ENCODE data around the gene GALNT7.
"Not testable (repeated sequence)": the region's sequence is repeated elsewhere in the genome, so short reads cannot be mapped to it uniquely, and the experiment has no call there.

Gene GALNT7, protein sequence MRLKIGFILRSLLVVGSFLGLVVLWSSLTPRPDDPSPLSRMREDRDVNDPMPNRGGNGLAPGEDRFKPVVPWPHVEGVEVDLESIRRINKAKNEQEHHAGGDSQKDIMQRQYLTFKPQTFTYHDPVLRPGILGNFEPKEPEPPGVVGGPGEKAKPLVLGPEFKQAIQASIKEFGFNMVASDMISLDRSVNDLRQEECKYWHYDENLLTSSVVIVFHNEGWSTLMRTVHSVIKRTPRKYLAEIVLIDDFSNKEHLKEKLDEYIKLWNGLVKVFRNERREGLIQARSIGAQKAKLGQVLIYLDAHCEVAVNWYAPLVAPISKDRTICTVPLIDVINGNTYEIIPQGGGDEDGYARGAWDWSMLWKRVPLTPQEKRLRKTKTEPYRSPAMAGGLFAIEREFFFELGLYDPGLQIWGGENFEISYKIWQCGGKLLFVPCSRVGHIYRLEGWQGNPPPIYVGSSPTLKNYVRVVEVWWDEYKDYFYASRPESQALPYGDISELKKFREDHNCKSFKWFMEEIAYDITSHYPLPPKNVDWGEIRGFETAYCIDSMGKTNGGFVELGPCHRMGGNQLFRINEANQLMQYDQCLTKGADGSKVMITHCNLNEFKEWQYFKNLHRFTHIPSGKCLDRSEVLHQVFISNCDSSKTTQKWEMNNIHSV

DNA sequence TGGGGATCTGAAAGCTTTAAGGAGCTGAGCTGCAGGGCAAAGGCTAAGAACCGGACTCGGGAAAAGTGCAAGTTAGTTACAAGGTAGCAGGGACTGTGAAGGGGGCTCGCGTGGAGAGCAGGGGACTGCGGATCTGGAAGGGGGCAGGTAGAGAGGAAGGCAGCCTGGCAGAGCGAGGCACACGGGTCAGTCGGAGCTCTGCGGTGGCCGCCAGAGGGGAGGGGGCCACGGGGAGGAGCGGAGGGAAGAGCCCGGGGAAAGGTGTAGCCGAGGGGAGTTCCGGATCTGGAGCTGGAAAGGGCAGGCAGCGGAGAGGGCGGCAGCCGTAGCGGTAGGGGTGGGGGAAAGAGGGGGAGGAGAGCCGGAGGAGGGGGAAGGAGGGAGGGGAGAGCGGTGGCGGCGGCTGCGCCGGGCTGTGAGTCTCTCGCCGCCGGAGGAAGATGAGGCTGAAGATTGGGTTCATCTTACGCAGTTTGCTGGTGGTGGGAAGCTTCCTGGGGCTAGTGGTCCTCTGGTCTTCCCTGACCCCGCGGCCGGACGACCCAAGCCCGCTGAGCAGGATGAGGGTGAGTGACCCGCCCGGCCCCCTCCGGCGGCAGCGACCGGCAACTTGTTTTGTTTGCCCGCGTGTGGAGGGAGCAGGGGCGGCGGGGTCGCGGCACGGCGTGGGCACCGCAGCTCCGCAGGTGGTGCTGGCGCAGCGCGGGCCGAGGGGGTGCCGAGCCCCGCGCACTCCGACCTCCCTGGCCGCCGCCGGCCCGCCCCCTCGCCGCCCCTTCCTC lies at the start of gene GALNT7:
GALNT7 (plus strand) TSS at position 416 of the 782 bp plus-strand sequence; CDS start at position 441, 25 bp downstream.
- DNase-seq, result peak; percentile 41

DNA sequence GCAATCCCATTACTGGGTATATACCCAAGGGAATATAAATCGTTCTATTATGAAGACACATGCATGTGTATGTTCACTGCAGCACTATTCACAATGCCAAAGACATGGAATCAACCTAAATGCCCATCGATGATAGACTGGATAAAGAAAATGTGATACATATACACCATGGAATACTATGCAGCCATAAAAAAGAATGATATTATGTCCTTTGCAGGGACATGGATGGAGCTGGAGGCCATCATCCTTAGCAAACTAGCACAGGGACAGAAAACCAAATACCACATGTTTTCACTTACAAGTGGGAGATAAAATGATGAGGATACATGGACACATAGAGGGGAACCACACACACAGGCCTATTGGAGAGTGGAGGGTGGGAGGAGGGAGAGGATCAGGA lies 49.8 kb upstream of the GALNT7 start:
- not testable (repeated sequence) for DNase-seq

- DNase-seq, result no peak
Measured at GRCh38 chr4:173119818-173120217, 48.8 kb upstream of the GALNT7 start.

- no peak for DNase-seq
Measured at GRCh38 chr4:173121076-173121561, 47.5 kb upstream of the GALNT7 start.

GRCh38 chr4:173124209-173124865 lies 44.3 kb upstream of the GALNT7 start:
- no peak for DNase-seq

DNA sequence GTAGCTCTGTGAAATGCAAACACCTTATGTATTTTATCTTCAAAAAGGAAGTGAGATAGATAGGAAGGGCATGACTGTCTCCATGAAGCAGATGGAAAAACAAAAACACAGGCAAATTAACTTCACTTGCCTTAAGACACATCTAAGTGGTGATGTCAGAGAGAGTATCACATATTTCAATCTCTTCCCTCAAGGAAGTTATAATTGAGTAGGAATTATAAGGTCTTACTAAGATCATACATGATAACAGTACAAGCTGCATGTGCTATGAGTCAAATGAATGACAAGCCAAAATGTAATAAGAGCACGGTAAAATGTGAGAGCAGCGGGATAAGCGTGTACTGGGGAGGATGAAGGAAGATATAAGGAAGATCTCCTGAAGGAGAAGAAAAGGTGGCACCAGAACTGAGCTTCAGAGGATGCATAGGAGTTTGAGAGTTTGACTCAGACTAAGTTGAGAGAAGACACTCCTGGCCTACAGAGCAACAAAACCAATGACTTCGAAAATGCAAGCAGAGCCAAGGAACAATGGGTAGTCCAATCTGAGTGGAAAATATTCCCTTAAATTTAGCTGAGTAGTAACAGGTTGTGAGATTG lies 43.3 kb upstream of the GALNT7 start:
- no peak for DNase-seq

DNA sequence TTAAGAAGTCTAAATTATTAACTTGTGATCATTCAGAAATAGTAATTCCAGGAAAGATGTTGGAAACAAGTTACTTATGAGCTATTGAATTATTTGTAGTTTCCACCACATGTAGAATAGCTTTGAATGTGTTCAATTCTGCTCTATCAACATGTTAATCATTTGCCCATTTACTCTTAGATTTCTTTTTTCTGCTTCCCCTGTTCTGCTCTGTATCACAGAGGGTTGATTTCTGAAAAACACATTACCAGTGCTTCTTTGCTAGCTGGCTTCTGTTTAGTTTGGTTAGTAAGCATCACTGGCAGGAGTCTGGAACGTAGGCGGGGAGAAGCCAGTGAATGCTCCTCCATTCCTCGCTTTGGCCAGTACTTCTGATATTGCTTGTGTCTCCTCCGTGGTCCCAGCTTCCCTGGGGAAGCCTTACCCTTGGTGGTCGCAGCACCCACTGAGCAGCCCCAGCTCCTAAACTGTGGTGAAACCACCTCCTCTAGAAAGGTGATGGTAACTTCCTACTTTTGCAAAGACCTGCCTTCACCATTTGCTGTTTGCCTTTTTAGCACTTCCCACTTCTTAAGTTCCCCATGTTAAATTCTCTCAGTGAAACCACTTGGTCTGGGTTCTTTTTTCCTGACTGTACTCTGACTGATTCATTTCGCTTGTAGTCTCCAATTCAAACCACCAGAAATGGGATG lies 40.3 kb upstream of the GALNT7 start:
- no peak for DNase-seq

DNA sequence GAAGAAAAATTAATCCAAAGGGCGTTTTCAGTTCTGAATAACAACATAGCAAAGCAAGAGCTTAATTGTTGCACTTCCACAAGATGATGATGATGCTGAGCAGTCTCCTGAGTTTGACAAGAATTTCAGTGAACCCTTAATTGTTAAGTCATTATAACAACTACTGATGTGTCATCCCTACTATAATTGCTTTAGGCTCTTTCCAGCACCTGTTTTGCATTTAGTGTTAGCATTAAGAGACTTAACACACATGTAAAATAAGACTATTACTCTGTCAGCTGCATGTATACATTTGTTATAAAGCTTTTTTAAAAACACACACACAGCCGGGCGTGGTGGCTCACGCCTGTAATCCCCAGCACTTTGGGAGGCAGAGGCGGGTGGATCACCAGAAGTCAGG lies 37.9 kb upstream of the GALNT7 start:
- no peak for DNase-seq

- DNase-seq, result no peak
Measured at GRCh38 chr4:173134426-173134825, 34.2 kb upstream of the GALNT7 start.

GRCh38 chr4:173135241-173135847 lies 33.3 kb upstream of the GALNT7 start:
- DNase-seq, result no peak

DNA sequence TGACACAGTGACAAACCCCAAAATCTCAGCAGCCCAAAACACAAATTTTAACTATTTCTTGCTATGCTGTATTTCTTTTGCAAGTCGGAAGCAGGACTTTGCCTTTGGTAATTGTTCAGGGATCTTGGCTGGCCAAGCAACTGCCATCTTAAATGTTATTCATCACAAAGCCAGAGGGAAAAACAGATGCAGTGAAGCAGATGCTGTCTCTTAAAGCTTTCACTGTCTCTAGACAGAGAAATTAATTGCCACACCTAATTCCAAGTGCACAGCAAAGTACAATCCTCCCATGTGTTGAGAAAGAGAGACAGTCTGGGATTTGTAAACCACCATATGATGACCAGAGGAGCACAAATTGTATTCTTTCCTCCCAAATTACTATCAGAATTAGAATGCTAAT lies 30.0 kb upstream of the GALNT7 start:
- no peak for DNase-seq

GRCh38 chr4:173139561-173139960 lies 29.1 kb upstream of the GALNT7 start:
- DNase-seq, result no peak

GRCh38 chr4:173145131-173145530 lies 23.5 kb upstream of the GALNT7 start:
- DNase-seq, result no peak

- no peak for DNase-seq
Measured at GRCh38 chr4:173146456-173146855, 22.2 kb upstream of the GALNT7 start.

DNA sequence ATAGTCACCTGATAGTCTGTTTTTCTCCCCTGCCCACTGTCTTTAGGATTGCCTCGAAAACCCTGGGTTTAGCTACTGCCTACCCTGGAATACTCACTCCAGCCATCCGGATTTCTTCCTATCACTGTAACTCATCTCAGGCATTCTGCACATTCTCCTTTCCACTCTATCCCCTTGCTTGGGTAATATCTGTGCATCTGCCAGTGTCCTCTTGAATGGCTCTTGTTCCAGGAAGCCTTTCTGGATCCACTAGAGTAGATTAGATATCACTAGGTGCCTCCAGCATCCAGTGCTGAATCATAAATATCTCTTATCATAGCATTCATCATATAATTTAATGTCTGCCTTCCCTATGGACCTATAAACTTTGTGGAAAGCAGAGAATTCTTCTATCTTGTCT lies 17.1 kb upstream of the GALNT7 start:
- DNase-seq, result no peak

GRCh38 chr4:173152104-173152503 lies 16.5 kb upstream of the GALNT7 start:
- no peak for DNase-seq

GRCh38 chr4:173153445-173153844 lies 15.2 kb upstream of the GALNT7 start:
- DNase-seq, result no peak

DNA sequence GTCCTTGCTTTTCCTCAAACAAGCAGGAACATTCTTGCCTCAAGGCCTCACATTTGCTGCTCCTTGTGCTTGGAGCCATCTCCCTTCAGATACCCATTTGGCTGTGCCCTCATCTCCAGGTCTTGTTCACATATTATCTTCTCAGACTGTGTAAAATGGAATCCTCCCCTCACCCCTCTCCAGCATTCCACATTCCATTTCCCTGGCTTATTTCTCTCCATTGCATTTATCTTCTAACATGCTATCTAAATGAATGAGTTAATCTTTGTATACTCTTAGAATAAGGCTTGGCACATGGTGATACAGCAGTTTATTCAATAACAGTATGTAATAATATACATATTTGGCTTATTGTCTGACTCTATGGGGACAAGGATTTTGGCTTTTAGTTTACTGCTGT lies 8.8 kb upstream of the GALNT7 start:
- no peak for DNase-seq

- no peak for DNase-seq
Measured at GRCh38 chr4:173160871-173161270, 7.7 kb upstream of the GALNT7 start.

GRCh38 chr4:173161311-173161710 lies 7.3 kb upstream of the GALNT7 start:
- no peak for DNase-seq

DNA sequence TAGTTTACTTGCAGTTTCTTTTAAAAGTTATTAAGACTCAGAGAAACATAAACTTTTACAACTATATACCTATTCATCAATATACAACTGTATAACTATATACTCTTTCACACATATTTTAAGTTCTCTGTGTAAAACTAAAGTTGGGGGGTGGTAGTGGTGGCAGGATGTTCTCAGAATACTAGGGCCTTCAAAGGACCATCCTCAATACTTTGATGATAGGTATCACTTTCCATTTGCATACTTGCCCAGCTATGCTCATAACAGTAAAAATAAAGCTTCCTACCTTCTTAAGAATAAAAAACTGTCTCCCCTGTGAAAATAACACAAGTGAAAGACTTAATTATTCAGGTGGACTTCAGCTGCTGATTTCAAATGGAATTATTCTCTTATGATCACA lies 2.9 kb upstream of the GALNT7 start:
- DNase-seq, result no peak
